ENCODE measurements around the gene ZCCHC3. TPM values are rescaled to one million over a fixed set of nuclear protein-coding genes. Genes with fewer than 3 reads are reported as not detected.
"Not testable (repeated sequence)": the region's sequence is repeated elsewhere in the genome, so short reads cannot be mapped to it uniquely, and the experiment has no call there.

Gene ZCCHC3
- 3.7 and 4.1 TPM in 2 replicates for total RNA-seq (2012; rRNA removed)

- Histone ChIP-seq H3K36me3 (ENCODE audit: insufficient read depth, low read length) (peaks cover 2% of the 10 kb centered on the region), H3K9me3 (replicated peaks; ENCODE audit: low read length) (no peaks in the 10 kb centered on the region), H3K4me1 (ENCODE audit: control insufficient read depth, insufficient read depth, low read length) (peaks cover 20% of the 10 kb centered on the region), H3K27me3 (ENCODE audit: control insufficient read depth, insufficient read depth, low read length) (no peaks in the 10 kb centered on the region), H3K4me3 (ENCODE audit: low read length) (peak within 1 kb of the TSS; percentile 75), H3K4me2 (ENCODE audit: low read length) (peak within 1 kb of the TSS; percentile 93), H3K9ac (ENCODE audit: low read depth, low read length) (peak within 1 kb of the TSS; percentile 96)
These were observed at the start of gene ZCCHC3 for GRCh38 chr20:297098-297924. Gene ZCCHC3, plus strand, starts transcription at chr20:297570. Its CDS starts 17 bp downstream, at chr20:297587.

GRCh38 chr20:251354-251753, 46.0 kb upstream of the ZCCHC3 start:
- no peak overlapping the region for H3K4me2 ChIP-seq (ENCODE audit: low read length)
- no peak overlapping the region for H3K9ac ChIP-seq (ENCODE audit: low read depth, low read length)
- peaks cover 23% of the 10 kb centered on the region for H3K27me3 ChIP-seq (ENCODE audit: control insufficient read depth, insufficient read depth, low read length)
- no peaks in the 10 kb centered on the region for H3K36me3 ChIP-seq (ENCODE audit: insufficient read depth, low read length)
- H3K4me1 ChIP-seq (ENCODE audit: control insufficient read depth, insufficient read depth, low read length): no peaks in the 10 kb centered on the region
- no peak overlapping the region for H3K4me3 ChIP-seq (ENCODE audit: low read length)
- no peaks in the 10 kb centered on the region for H3K9me3 ChIP-seq (replicated peaks; ENCODE audit: low read length)

GRCh38 chr20:252801-253200, 44.6 kb upstream of the ZCCHC3 start:
- no peaks in the 10 kb centered on the region for H3K36me3 ChIP-seq (ENCODE audit: insufficient read depth, low read length)
- H3K4me2 ChIP-seq (ENCODE audit: low read length): no peak overlapping the region
- no peaks in the 10 kb centered on the region for H3K4me1 ChIP-seq (ENCODE audit: control insufficient read depth, insufficient read depth, low read length)
- no peak overlapping the region for H3K9ac ChIP-seq (ENCODE audit: low read depth, low read length)
- H3K4me3 ChIP-seq (ENCODE audit: low read length): no peak overlapping the region
- H3K27me3 ChIP-seq (ENCODE audit: control insufficient read depth, insufficient read depth, low read length): peaks cover 34% of the 10 kb centered on the region
- H3K9me3 ChIP-seq (replicated peaks; ENCODE audit: low read length): no peaks in the 10 kb centered on the region

- H3K4me2 ChIP-seq (ENCODE audit: low read length); H3K9ac ChIP-seq (ENCODE audit: low read depth, low read length); H3K4me3 ChIP-seq (ENCODE audit: low read length); H3K36me3 ChIP-seq (ENCODE audit: insufficient read depth, low read length); H3K9me3 ChIP-seq (replicated peaks; ENCODE audit: low read length); H3K4me1 ChIP-seq (ENCODE audit: control insufficient read depth, insufficient read depth, low read length): not testable (repeated sequence)
- H3K27me3 ChIP-seq (ENCODE audit: control insufficient read depth, insufficient read depth, low read length): peaks cover 40% of the 10 kb centered on the region
These were observed 43.9 kb upstream of the ZCCHC3 start for GRCh38 chr20:253447-253846.

- no peaks in the 10 kb centered on the region for H3K9me3 ChIP-seq (replicated peaks; ENCODE audit: low read length)
These were observed 40.0 kb upstream of the ZCCHC3 start, which contains the start of gene DEFB132 for GRCh38 chr20:257419-257818. Gene DEFB132, plus strand, starts transcription at chr20:257724. Its CDS starts 55 bp downstream, at chr20:257779.

GRCh38 chr20:258269-258858, 39.0 kb upstream of the ZCCHC3 start:
- Histone ChIP-seq H3K4me3 (ENCODE audit: low read length) (no peak overlapping the region), H3K9ac (ENCODE audit: low read depth, low read length) (no peak overlapping the region), H3K27me3 (ENCODE audit: control insufficient read depth, insufficient read depth, low read length) (peaks cover 47% of the 10 kb centered on the region), H3K4me1 (ENCODE audit: control insufficient read depth, insufficient read depth, low read length) (no peaks in the 10 kb centered on the region), H3K9me3 (replicated peaks; ENCODE audit: low read length) (no peaks in the 10 kb centered on the region), H3K4me2 (ENCODE audit: low read length) (no peak overlapping the region), H3K36me3 (ENCODE audit: insufficient read depth, low read length) (no peaks in the 10 kb centered on the region)

More at GRCh38 chr20:257419-257818, 40.0 kb upstream of the ZCCHC3 start, which contains the start of gene DEFB132:
- Histone ChIP-seq H3K4me1 (ENCODE audit: control insufficient read depth, insufficient read depth, low read length) (no peaks in the 10 kb centered on the region), H3K9ac (ENCODE audit: low read depth, low read length) (no peak within 1 kb of the TSS), H3K36me3 (ENCODE audit: insufficient read depth, low read length) (no peaks in the 10 kb centered on the region), H3K4me2 (ENCODE audit: low read length) (no peak within 1 kb of the TSS), H3K4me3 (ENCODE audit: low read length) (no peak within 1 kb of the TSS), H3K27me3 (ENCODE audit: control insufficient read depth, insufficient read depth, low read length) (peaks cover 41% of the 10 kb centered on the region)

GRCh38 chr20:258963-259362, 38.4 kb upstream of the ZCCHC3 start:
- no peak overlapping the region for H3K4me3 ChIP-seq (ENCODE audit: low read length)
- H3K9ac ChIP-seq (ENCODE audit: low read depth, low read length): no peak overlapping the region
- no peaks in the 10 kb centered on the region for H3K36me3 ChIP-seq (ENCODE audit: insufficient read depth, low read length)
- H3K4me2 ChIP-seq (ENCODE audit: low read length): no peak overlapping the region
- peaks cover 47% of the 10 kb centered on the region for H3K27me3 ChIP-seq (ENCODE audit: control insufficient read depth, insufficient read depth, low read length)
- no peaks in the 10 kb centered on the region for H3K9me3 ChIP-seq (replicated peaks; ENCODE audit: low read length)
- no peaks in the 10 kb centered on the region for H3K4me1 ChIP-seq (ENCODE audit: control insufficient read depth, insufficient read depth, low read length)

- H3K9ac ChIP-seq (ENCODE audit: low read depth, low read length): no peak overlapping the region
- H3K27me3 ChIP-seq (ENCODE audit: control insufficient read depth, insufficient read depth, low read length): peaks cover 47% of the 10 kb centered on the region
- H3K9me3 ChIP-seq (replicated peaks; ENCODE audit: low read length): no peaks in the 10 kb centered on the region
These were observed 37.4 kb upstream of the ZCCHC3 start for GRCh38 chr20:259981-260380.

GRCh38 chr20:263701-264100, 33.7 kb upstream of the ZCCHC3 start:
- H3K27me3 ChIP-seq (ENCODE audit: control insufficient read depth, insufficient read depth, low read length): peaks cover 30% of the 10 kb centered on the region
- H3K9me3 ChIP-seq (replicated peaks; ENCODE audit: low read length): no peaks in the 10 kb centered on the region
- H3K4me3 ChIP-seq (ENCODE audit: low read length): no peak overlapping the region
- H3K4me1 ChIP-seq (ENCODE audit: control insufficient read depth, insufficient read depth, low read length): no peaks in the 10 kb centered on the region
- H3K4me2 ChIP-seq (ENCODE audit: low read length): no peak overlapping the region
- H3K9ac ChIP-seq (ENCODE audit: low read depth, low read length): no peak overlapping the region
- H3K36me3 ChIP-seq (ENCODE audit: insufficient read depth, low read length): no peaks in the 10 kb centered on the region

More at GRCh38 chr20:259981-260380, 37.4 kb upstream of the ZCCHC3 start:
- Histone ChIP-seq H3K4me2 (ENCODE audit: low read length) (no peak overlapping the region), H3K4me3 (ENCODE audit: low read length) (no peak overlapping the region), H3K4me1 (ENCODE audit: control insufficient read depth, insufficient read depth, low read length) (no peaks in the 10 kb centered on the region), H3K36me3 (ENCODE audit: insufficient read depth, low read length) (no peaks in the 10 kb centered on the region)

GRCh38 chr20:266596-267562, 30.5 kb upstream of the ZCCHC3 start:
- H3K4me1 ChIP-seq (ENCODE audit: control insufficient read depth, insufficient read depth, low read length): no peaks in the 10 kb centered on the region
- peaks cover 16% of the 10 kb centered on the region for H3K27me3 ChIP-seq (ENCODE audit: control insufficient read depth, insufficient read depth, low read length)
- H3K9me3 ChIP-seq (replicated peaks; ENCODE audit: low read length): no peaks in the 10 kb centered on the region
- no peaks in the 10 kb centered on the region for H3K36me3 ChIP-seq (ENCODE audit: insufficient read depth, low read length)
- H3K9ac ChIP-seq (ENCODE audit: low read depth, low read length): peak overlapping the region; percentile 47
- peak overlapping the region; percentile 91 for H3K4me2 ChIP-seq (ENCODE audit: low read length)
- peak overlapping the region; percentile 72 for H3K4me3 ChIP-seq (ENCODE audit: low read length)

GRCh38 chr20:270517-270916, 26.9 kb upstream of the ZCCHC3 start:
- Histone ChIP-seq H3K4me1 (ENCODE audit: control insufficient read depth, insufficient read depth, low read length) (no peaks in the 10 kb centered on the region), H3K27me3 (ENCODE audit: control insufficient read depth, insufficient read depth, low read length) (peaks cover 7% of the 10 kb centered on the region), H3K4me3 (ENCODE audit: low read length) (no peak overlapping the region), H3K9me3 (replicated peaks; ENCODE audit: low read length) (no peaks in the 10 kb centered on the region), H3K4me2 (ENCODE audit: low read length) (no peak overlapping the region), H3K36me3 (ENCODE audit: insufficient read depth, low read length) (no peaks in the 10 kb centered on the region), H3K9ac (ENCODE audit: low read depth, low read length) (no peak overlapping the region)
